Glomerular visceral epithelial cell (primary cell): Measurements from ENCODE around the gene SPRN.
"Not testable (repeated sequence)": the region's sequence is repeated elsewhere in the genome, so short reads cannot be mapped to it uniquely, and the experiment has no call there.

Experiments used
- DNase-seq: peaks from one replicate; pipeline ENCODE4 v3.0.0-alpha.2; 2016; ENCODE audit errors: extremely low spot score

SPRN gene

GRCh38 chr10:133386951-133387350, 37.5 kb downstream of the SPRN start:
- not testable (repeated sequence) for DNase-seq

- no peak for DNase-seq
These were observed 39.2 kb downstream of the SPRN start for GRCh38 chr10:133385214-133385613.

- no peak for DNase-seq
These were observed 40.4 kb downstream of the SPRN start for GRCh38 chr10:133384071-133384470.

GRCh38 chr10:133383551-133383950, 40.9 kb downstream of the SPRN start:
- DNase-seq = no peak

GRCh38 chr10:133381036-133381435, 43.4 kb downstream of the SPRN start:
- no peak for DNase-seq

GRCh38 chr10:133379801-133380666, 44.4 kb downstream of the SPRN start:
- DNase-seq = no peak

GRCh38 chr10:133379152-133379800, 45.1 kb downstream of the SPRN start, which contains the start of gene PAOX:
PAOX (plus strand) TSS chr10:133379262; CDS start chr10:133379317, 55 bp downstream.
- peak; percentile 80 for DNase-seq

- peak; percentile 49 for DNase-seq
These were observed 46.0 kb downstream of the SPRN start for GRCh38 chr10:133378251-133379096.

GRCh38 chr10:133377818-133378250, 46.6 kb downstream of the SPRN start:
- DNase-seq = no peak

GRCh38 chr10:133377025-133377817, 47.2 kb downstream of the SPRN start:
- DNase-seq = no peak

- not testable (repeated sequence) for DNase-seq
These were observed 48.2 kb downstream of the SPRN start for GRCh38 chr10:133376183-133376582.

GRCh38 chr10:133375357-133376115, 48.9 kb downstream of the SPRN start:
- no peak for DNase-seq

- DNase-seq = peak; percentile 92
These were observed 51.0 kb downstream of the SPRN start, which contains the start of gene ECHS1 for GRCh38 chr10:133373174-133374090. ECHS1 (minus strand) TSS chr10:133373354; CDS start chr10:133373333, 21 bp downstream.

GRCh38 chr10:133372507-133372906, 51.9 kb downstream of the SPRN start:
- DNase-seq = no peak
